ENCODE data around the gene HES3.

GRCh38 chr1:6234502-6235295 is 9.3 kb upstream of the HES3 start:
- TF ChIP-seq CTCF (IDR thresholded peaks at IDR 0.05) (no peak), POLR2A (IDR thresholded peaks at IDR 0.05) (no peak)

All from esophagus squamous epithelium (tissue), 4 donors.